ENCODE measurements around the gene TRIM28. TPM values are rescaled to one million over a fixed set of nuclear protein-coding genes. Genes with fewer than 3 reads are reported as not detected.

TRIM28 gene
- total and polyA plus RNA-seq, 12 donors: 161 to 302 (median 240) TPM

DNA sequence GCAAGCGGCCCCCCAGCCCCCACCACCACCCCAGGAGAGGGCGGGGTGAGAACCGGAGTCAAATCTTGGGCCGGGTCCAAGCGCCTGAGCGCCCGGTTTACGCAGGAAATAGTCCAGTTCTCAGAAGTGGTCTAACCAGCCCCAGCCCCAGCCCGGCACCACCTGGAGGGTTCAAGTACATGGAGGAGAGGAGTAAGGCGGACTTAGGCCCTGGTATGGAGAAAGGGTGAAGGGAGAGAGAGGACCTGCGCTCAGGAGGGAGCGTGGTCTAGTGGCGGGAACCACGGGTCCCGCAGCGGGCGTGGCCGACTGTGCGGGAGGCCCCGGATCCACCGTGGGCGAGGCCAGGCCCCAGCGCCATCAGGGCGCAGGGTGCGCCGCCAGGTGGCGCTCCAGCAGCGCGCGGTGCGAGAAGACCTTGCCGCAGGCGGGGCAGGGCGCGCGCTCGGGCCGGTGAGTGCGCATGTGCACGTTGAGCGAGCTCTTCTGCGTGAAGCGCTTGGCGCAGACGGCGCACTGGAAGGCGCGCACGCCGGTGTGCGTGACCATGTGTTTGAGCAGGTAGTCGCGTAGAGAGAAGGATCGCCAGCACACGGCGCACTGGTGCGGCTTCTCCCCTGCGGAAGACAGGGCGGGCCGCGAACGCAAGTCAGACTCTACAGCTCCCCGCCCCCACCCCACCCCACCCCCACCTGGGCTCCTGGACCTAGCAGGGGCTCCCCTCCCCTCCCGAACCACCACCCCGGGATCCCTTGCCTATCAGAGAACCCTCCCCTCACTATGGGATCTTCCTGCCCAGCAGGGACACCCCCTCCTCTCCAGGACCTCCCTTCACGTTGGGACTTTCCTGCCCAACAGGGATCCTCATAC is 29.9 kb upstream of the TRIM28 start:
- Histone ChIP-seq H3K9me3 (replicated peaks in 1 of 3) (no peaks in the 10 kb centered on the region), H3K4me3 (peak overlapping the region in 2 of 4 donors; percentile 38 to 58), H3K27ac (peak overlapping the region in 3 of 5 donors; percentile 55 to 80 (median 56)), H3K27me3 (no peaks in the 10 kb centered on the region), H3K36me3 (replicated peaks in 1 of 2) (peaks cover 0 to 16% of the 10 kb centered on the region in 2 donors), H3K4me1 (replicated peaks in 1 of 2) (peaks cover 22 to 30% of the 10 kb centered on the region in 2 donors)
- intact Hi-C loops (cut with DNase I): no loop called here
- peak in 1 of 2 donors; percentile 73 for TF ChIP-seq POLR2A (IDR thresholded peaks at IDR 0.05)
- TF ChIP-seq, protein P1, sequence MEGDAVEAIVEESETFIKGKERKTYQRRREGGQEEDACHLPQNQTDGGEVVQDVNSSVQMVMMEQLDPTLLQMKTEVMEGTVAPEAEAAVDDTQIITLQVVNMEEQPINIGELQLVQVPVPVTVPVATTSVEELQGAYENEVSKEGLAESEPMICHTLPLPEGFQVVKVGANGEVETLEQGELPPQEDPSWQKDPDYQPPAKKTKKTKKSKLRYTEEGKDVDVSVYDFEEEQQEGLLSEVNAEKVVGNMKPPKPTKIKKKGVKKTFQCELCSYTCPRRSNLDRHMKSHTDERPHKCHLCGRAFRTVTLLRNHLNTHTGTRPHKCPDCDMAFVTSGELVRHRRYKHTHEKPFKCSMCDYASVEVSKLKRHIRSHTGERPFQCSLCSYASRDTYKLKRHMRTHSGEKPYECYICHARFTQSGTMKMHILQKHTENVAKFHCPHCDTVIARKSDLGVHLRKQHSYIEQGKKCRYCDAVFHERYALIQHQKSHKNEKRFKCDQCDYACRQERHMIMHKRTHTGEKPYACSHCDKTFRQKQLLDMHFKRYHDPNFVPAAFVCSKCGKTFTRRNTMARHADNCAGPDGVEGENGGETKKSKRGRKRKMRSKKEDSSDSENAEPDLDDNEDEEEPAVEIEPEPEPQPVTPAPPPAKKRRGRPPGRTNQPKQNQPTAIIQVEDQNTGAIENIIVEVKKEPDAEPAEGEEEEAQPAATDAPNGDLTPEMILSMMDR (IDR thresholded peaks at IDR 0.05): peak; percentile 51 to 98 (median 82)
- 11 to 35% (median 22%) methylated on average over 10 to 66 of the region's 66 CpGs for WGBS, 4 donors
- DNase-seq: peak; percentile 91 to 95 (median 93)

DNA sequence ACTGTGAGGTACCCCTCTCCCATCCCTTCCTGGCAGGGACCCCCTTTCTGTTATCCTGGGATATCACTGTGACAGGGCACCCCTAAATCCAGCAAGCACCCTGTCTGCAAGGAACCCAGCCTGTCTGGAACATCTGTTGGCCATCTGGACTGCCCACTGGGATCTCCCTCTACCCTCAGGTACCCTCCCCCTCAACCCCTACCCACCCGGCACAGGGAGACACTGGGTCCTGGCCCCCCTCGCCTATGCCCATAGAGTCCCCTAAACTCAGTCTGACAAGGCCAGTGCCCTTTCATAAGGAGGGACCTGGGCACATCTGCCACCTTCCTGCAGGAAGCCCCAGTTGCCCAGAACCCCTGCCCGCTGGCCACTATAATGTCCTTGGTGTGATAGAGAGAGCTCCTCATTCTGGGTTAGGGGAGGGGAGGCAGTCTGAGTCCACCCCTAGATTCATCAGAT is 29.3 kb upstream of the TRIM28 start:
- Histone ChIP-seq H3K27me3 (no peaks in the 10 kb centered on the region), H3K36me3 (replicated peaks in 1 of 2) (peaks cover 0 to 16% of the 10 kb centered on the region in 2 donors), H3K4me1 (replicated peaks in 1 of 2) (peaks cover 22 to 30% of the 10 kb centered on the region in 2 donors), H3K27ac (peak overlapping the region in 3 of 5 donors; percentile 55 to 80 (median 56)), H3K9me3 (replicated peaks in 1 of 3) (no peaks in the 10 kb centered on the region), H3K4me3 (peak overlapping the region in 2 of 4 donors; percentile 38 to 58)
- intact Hi-C loops (cut with DNase I): no loop called here
- WGBS, 4 donors: 54 to 69% (median 59%) methylated on average over 2 to 3 of the region's 3 CpGs
- no peak for TF ChIP-seq POLR2A (IDR thresholded peaks at IDR 0.05)
- TF ChIP-seq, protein P1 (IDR thresholded peaks at IDR 0.05): no peak
- no peak for DNase-seq

DNA sequence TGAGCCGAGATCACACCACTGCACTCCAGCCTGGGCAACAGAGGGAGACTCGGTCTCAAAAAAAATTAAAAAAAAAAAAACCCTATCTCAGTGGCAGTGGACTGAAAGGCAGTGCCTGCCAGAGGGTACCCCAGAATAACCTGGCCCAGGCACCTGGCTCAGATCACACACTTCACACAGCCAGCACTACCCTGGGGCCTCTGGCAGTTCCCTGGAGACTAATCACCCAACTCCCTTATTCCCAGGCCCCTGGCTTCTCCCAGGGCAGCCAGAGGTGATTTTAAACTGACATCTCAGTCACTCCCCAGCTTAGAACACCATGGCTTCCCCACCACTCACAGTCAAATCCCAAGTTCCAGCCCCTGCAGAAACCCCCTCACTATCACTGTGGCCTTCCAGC is 28.6 kb upstream of the TRIM28 start:
- H3K27me3 ChIP-seq: no peaks in the 10 kb centered on the region
- H3K27ac ChIP-seq: no peak overlapping the region
- H3K4me3 ChIP-seq: no peak overlapping the region
- H3K9me3 ChIP-seq (replicated peaks in 1 of 3): no peaks in the 10 kb centered on the region
- peaks cover 24 to 33% of the 10 kb centered on the region in 2 donors for H3K4me1 ChIP-seq (replicated peaks in 1 of 2)
- TF ChIP-seq, protein P1 (IDR thresholded peaks at IDR 0.05): no peak
- TF ChIP-seq POLR2A (IDR thresholded peaks at IDR 0.05): no peak
- H3K36me3 ChIP-seq (replicated peaks in 1 of 2): peaks cover 0 to 16% of the 10 kb centered on the region in 2 donors
- WGBS, 4 donors: 86 to 100% (median 92%) methylated on average over 2 of the region's 2 CpGs
- intact Hi-C loops (cut with DNase I): no loop called here
- DNase-seq: no peak

DNA sequence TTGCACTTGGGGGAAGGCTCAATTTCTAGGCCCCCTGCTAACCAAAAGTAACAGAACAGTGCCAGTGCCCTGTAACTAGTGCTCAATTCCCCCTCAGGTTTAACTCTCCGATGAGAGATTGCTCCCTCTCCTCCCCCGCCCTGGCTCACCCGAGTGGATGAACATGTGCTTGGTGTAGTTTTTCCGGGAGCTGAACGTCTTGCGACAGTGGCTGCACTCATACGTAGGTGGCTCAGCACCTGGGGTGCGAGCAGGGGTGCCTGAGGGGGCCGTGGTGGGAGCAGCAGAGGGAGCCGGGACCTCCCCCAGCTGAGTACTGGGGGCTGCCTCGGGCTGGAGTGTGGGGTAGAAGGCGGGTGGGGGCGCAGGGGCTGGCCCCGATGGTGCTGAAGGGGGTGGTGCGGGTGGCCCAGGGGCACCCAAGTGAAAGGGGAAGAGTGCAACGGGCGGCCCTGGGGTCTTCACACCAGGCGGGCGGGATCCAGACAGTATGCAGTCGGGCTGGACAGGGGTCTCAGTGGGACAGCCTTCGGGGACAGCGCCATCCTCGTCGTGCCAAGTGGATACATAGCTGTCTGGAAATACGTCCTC is 27.5 kb upstream of the TRIM28 start:
- no peak overlapping the region for H3K27ac ChIP-seq
- intact Hi-C loops (cut with DNase I): no loop called here

More for the DNA sequence above, 27.5 kb upstream of the TRIM28 start:
- Histone ChIP-seq H3K36me3 (replicated peaks in 1 of 2) (peaks cover 0 to 16% of the 10 kb centered on the region in 2 donors), H3K27me3 (no peaks in the 10 kb centered on the region), H3K9me3 (replicated peaks in 1 of 3) (no peaks in the 10 kb centered on the region), H3K4me1 (replicated peaks in 1 of 2) (peaks cover 28 to 37% of the 10 kb centered on the region in 2 donors), H3K4me3 (no peak overlapping the region)
- 84 to 87% (median 85%) methylated on average over 6 to 25 of the region's 25 CpGs for WGBS, 4 donors
- no peak for TF ChIP-seq POLR2A (IDR thresholded peaks at IDR 0.05)
- TF ChIP-seq, protein P1 (IDR thresholded peaks at IDR 0.05): no peak
- peak in 1 of 7 donors; percentile 27 for DNase-seq

Measured in adrenal gland (tissue), 12 donors.